ENCODE data around the gene EIPR1.

The EIPR1 gene

GRCh38 chr2:3377612-3378432 is at the start of gene EIPR1:
Gene EIPR1, minus strand, starts transcription at chr2:3377818. Its CDS starts 129 bp downstream, at chr2:3377689.
- peak; percentile 95 for DNase-seq (ENCODE audit: low read depth, low spot score)

GRCh38 chr2:3427272-3427671 is 49.7 kb upstream of the EIPR1 start:
- no peak for DNase-seq (ENCODE audit: low read depth, low spot score)

GRCh38 chr2:3426615-3427014 is 49.0 kb upstream of the EIPR1 start:
- DNase-seq (ENCODE audit: low read depth, low spot score): no peak

- DNase-seq (ENCODE audit: low read depth, low spot score): no peak
These were observed 46.7 kb upstream of the EIPR1 start for GRCh38 chr2:3424171-3424795.

GRCh38 chr2:3423492-3424170 is 46.0 kb upstream of the EIPR1 start:
- DNase-seq (ENCODE audit: low read depth, low spot score): peak; percentile 21

- no peak for DNase-seq (ENCODE audit: low read depth, low spot score)
These were observed 44.7 kb upstream of the EIPR1 start for GRCh38 chr2:3422161-3422779.

GRCh38 chr2:3421580-3421979 is 44.0 kb upstream of the EIPR1 start:
- DNase-seq (ENCODE audit: low read depth, low spot score): no peak

- no peak for DNase-seq (ENCODE audit: low read depth, low spot score)
These were observed 43.3 kb upstream of the EIPR1 start for GRCh38 chr2:3420769-3421397.

- DNase-seq (ENCODE audit: low read depth, low spot score): no peak
These were observed 42.6 kb upstream of the EIPR1 start for GRCh38 chr2:3420076-3420768.

GRCh38 chr2:3418766-3419404 is 41.3 kb upstream of the EIPR1 start:
- DNase-seq (ENCODE audit: low read depth, low spot score): no peak

- no peak for DNase-seq (ENCODE audit: low read depth, low spot score)
These were observed 36.7 kb upstream of the EIPR1 start for GRCh38 chr2:3414133-3414860.

GRCh38 chr2:3413697-3414096 is 36.1 kb upstream of the EIPR1 start:
- DNase-seq (ENCODE audit: low read depth, low spot score): no peak

GRCh38 chr2:3411103-3411502 is 33.5 kb upstream of the EIPR1 start:
- DNase-seq (ENCODE audit: low read depth, low spot score): no peak

GRCh38 chr2:3409627-3410170 is 32.1 kb upstream of the EIPR1 start:
- DNase-seq (ENCODE audit: low read depth, low spot score): no peak

- DNase-seq (ENCODE audit: low read depth, low spot score): no peak
These were observed 31.2 kb upstream of the EIPR1 start for GRCh38 chr2:3408781-3409180.

- DNase-seq (ENCODE audit: low read depth, low spot score): no peak
These were observed 28.9 kb upstream of the EIPR1 start for GRCh38 chr2:3406501-3406900.

- DNase-seq (ENCODE audit: low read depth, low spot score): no peak
These were observed 28.3 kb upstream of the EIPR1 start for GRCh38 chr2:3405876-3406275.

- DNase-seq (ENCODE audit: low read depth, low spot score): no peak
These were observed 27.7 kb upstream of the EIPR1 start for GRCh38 chr2:3405307-3405706.

GRCh38 chr2:3404349-3404894 is 26.8 kb upstream of the EIPR1 start:
- no peak for DNase-seq (ENCODE audit: low read depth, low spot score)

Measured in smooth muscle cell of the brain vasculature (primary cell).